Activated naive CD8-positive, alpha-beta T cell treated with anti-CD3 and anti-CD28 coated beads, Interleukin-2, amount 10 ng/mL, durations not matched to agents 7 days and 5 days (primary cell): ENCODE results near the gene DNAH1. TPM values are rescaled to one million over a fixed set of nuclear protein-coding genes. Genes with fewer than 3 reads are reported as not detected.
A peak's percentile ranks its signal among the peaks of the same experiment; 100 is the strongest.

Experiments
- ATAC-seq: fragments of 150-1000 bp; cut with Tn5 transposase; one replicate; pipeline ENCODE4 v1.10.0; 2021; ENCODE audit warnings: low read depth, moderate library complexity
- POLR2A ChIA-PET: fragments of 350-600 bp; sonication (Branson Sonifier 250); formaldehyde crosslinking; loops from one replicate; lab custom pipeline; 2021; ENCODE audit warnings: antibody characterized with exemption; lab: Charles Lee
- DNase-seq: peaks from one replicate; pipeline ENCODE4 v3.0.0; 2021
- H3K27ac Mint-ChIP-seq: one replicate; pipeline ENCODE4 v1.8.0; 2022; ENCODE audit warnings: mild to moderate bottlenecking, mixed read lengths
- H3K27me3 Mint-ChIP-seq: one replicate; pipeline ENCODE4 v1.8.0; 2022; ENCODE audit warnings: mild to moderate bottlenecking, moderate library complexity, mixed read lengths
- H3K36me3 Mint-ChIP-seq: one replicate; pipeline ENCODE4 v1.8.0; 2021; ENCODE audit warnings: mild to moderate bottlenecking, mixed read lengths
- H3K4me1 Mint-ChIP-seq: one replicate; pipeline ENCODE4 v1.8.0; 2021; ENCODE audit warnings: mixed read lengths
- H3K4me3 Mint-ChIP-seq: one replicate; pipeline ENCODE4 v1.8.0; 2022; ENCODE audit warnings: mild to moderate bottlenecking, moderate library complexity, mixed read lengths
- H3K9me3 Mint-ChIP-seq: one replicate; pipeline ENCODE4 v1.8.0; 2021; ENCODE audit warnings: mixed read lengths
- total RNA-seq, 2 experiments: library from RNA; stranded (reverse); gene quantifications; one replicate each; pipeline ENCODE4 v1.2.3, GENCODE V29; 2021

Gene DNAH1
- total RNA-seq, 2 experiments from 2014 or later = 28.5 to 30.0 TPM

GRCh38 chr3:52440249-52440551, 124.1 kb downstream of the DNAH1 start:
- Mint-ChIP-seq H3K36me3 (no peaks in the 10 kb centered on the region), H3K27me3 (no peaks in the 10 kb centered on the region), H3K4me1 (peaks cover 2% of the 10 kb centered on the region)

GRCh38 chr3:52440671-52441070, 124.6 kb downstream of the DNAH1 start:
- no peak for ATAC-seq
- H3K4me1 Mint-ChIP-seq = peaks cover 2% of the 10 kb centered on the region
- H3K27me3 Mint-ChIP-seq = no peaks in the 10 kb centered on the region
- no peaks in the 10 kb centered on the region for H3K36me3 Mint-ChIP-seq
- H3K9me3 Mint-ChIP-seq = no peaks in the 10 kb centered on the region
- H3K4me3 Mint-ChIP-seq = no peak overlapping the region
- no peak for DNase-seq
- H3K27ac Mint-ChIP-seq = no peak overlapping the region
- POLR2A ChIA-PET = no interaction called here

More at GRCh38 chr3:52440249-52440551, 124.1 kb downstream of the DNAH1 start:
- Mint-ChIP-seq H3K9me3 (no peaks in the 10 kb centered on the region), H3K27ac (no peak overlapping the region), H3K4me3 (no peak overlapping the region)
- ATAC-seq (no peak), DNase-seq (peak; percentile 26)
- POLR2A ChIA-PET = no interaction called here

- H3K4me1 Mint-ChIP-seq = peaks cover 2% of the 10 kb centered on the region
- H3K9me3 Mint-ChIP-seq = no peaks in the 10 kb centered on the region
- POLR2A ChIA-PET = interaction anchor here (0.6 kb wide), 1 partner anchor 29 kb away, joined by 3 read pairs; no protein-coding TSS in a partner anchor
- DNase-seq (peak; percentile 23), ATAC-seq (no peak)
- H3K4me3 Mint-ChIP-seq = no peak overlapping the region
- no peaks in the 10 kb centered on the region for H3K36me3 Mint-ChIP-seq
- H3K27ac Mint-ChIP-seq = no peak overlapping the region
- H3K27me3 Mint-ChIP-seq = no peaks in the 10 kb centered on the region
Measured at GRCh38 chr3:52441091-52441771, 125.1 kb downstream of the DNAH1 start.

GRCh38 chr3:52441772-52442332, 125.7 kb downstream of the DNAH1 start:
- Mint-ChIP-seq H3K27ac (no peak overlapping the region), H3K9me3 (no peaks in the 10 kb centered on the region), H3K36me3 (no peaks in the 10 kb centered on the region), H3K27me3 (no peaks in the 10 kb centered on the region), H3K4me3 (no peak overlapping the region), H3K4me1 (peaks cover 3% of the 10 kb centered on the region)
- ATAC-seq (no peak), DNase-seq (peak; percentile 14)
- POLR2A ChIA-PET = no interaction called here

DNA sequence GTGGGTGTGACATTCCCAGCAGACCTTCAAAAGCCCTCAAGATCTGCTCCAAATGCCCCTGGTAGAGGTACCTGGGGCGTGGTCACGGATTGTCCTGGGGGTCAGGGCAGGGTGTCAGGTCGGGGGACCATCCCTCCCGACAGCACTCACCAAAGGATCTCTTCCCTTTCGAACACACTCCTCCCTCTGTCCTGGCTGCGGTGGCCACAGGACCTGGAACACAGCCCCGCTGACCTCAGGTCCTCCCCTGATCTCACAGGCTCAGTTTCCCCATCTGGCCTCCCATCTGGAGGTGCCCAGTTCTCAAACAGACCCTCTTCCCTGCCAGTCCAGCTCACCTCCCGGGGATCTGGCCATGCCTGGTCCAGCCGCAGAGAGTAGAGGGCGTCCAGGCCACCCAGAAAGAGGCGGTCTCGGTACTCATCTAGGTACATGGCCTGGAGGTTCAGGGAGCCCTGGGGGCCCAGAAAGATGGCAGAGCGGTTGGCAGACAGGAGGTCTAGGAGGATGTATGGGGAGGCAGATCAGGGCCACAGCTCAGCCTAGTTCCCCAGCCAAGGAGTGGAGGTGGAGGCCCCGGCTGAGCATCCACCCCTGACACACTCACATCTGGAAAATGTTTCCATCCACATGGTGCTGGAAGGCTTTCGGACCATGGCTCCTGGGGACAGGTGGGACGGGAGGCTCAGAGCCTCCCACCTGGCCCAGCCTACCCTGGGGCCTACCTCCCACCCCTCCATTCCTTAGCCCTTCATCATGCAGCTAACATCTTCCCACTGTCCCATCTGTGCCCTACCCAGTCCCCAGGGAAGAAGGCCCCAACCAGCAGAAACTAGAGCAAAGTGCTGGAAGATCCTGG, 126.5 kb downstream of the DNAH1 start:
- POLR2A ChIA-PET = no interaction called here
- Mint-ChIP-seq H3K27ac (no peak overlapping the region), H3K27me3 (no peaks in the 10 kb centered on the region), H3K4me3 (no peak overlapping the region), H3K9me3 (no peaks in the 10 kb centered on the region), H3K36me3 (no peaks in the 10 kb centered on the region), H3K4me1 (peaks cover 7% of the 10 kb centered on the region)
- ATAC-seq (no peak), DNase-seq (no peak)

GRCh38 chr3:52443268-52443610, 127.1 kb downstream of the DNAH1 start:
- Mint-ChIP-seq H3K27ac (no peak overlapping the region), H3K36me3 (no peaks in the 10 kb centered on the region), H3K4me1 (peaks cover 7% of the 10 kb centered on the region), H3K9me3 (no peaks in the 10 kb centered on the region), H3K27me3 (no peaks in the 10 kb centered on the region), H3K4me3 (no peak overlapping the region)
- POLR2A ChIA-PET = no interaction called here
- DNase-seq (no peak), ATAC-seq (no peak)

GRCh38 chr3:52443791-52444687, 127.9 kb downstream of the DNAH1 start:
- no peaks in the 10 kb centered on the region for H3K9me3 Mint-ChIP-seq

DNA sequence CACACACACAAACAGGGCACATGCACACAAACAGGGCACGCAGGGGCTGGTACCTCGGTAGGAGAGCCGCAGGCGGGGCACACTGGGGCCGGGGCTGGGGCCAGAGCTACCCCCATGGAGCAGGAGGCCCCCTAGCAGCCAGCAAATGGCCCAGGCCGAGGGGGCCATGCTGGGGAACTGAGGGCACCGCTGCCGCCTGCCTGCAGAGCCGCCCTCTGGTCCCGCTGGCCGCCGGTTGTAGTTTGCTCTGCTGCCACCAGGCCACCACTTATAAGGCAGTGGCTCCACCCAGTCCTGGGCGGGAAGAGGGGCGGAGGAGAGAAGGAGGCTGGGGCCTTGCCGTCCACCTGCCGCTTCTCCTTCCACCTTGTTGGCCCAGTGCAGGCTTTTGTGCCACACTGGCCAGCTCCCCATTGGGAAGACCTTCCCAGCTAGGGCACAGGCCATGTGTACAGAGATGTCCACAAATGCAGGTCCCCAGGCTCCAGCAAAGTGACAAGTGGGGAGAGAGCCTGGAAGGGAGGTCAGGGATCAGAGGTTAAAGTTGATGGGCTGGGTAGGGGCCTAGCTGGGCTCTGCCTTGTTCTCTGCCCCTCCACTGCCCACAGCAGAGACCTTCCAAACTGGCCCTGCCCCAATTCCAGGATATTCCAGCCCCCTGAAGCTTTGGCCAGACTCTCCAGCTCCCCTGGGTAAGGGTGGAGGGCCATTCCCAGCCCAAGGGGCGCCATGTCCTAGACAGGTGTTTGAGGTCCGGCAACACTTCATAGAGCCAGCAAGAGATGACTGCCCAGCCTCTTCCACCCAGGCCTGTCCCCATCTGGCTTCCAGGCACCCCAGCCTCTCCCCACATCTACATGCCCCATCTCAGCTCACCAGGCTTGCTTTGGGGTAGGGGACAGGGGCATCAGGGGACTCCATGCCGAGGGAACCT, 129.0 kb downstream of the DNAH1 start, which contains the start of gene SEMA3G:
SEMA3G (minus strand) TSS at position 244 of the 934 bp plus-strand sequence; CDS start at position 168, 76 bp downstream.
- ATAC-seq = peak; percentile 94
- Mint-ChIP-seq H3K9me3 (no peaks in the 10 kb centered on the region), H3K36me3 (no peaks in the 10 kb centered on the region), H3K4me3 (no peak within 1 kb of the TSS), H3K4me1 (peaks cover 7% of the 10 kb centered on the region), H3K27ac (peak within 1 kb of the TSS; percentile 78), H3K27me3 (no peaks in the 10 kb centered on the region)
- peak; percentile 82 for DNase-seq
- POLR2A ChIA-PET = interaction anchor here (1.5 to 1.6 kb wide), 2 partner anchors 33 to 213 kb away, joined by 4 to 6 read pairs; no protein-coding TSS in a partner anchor

More at GRCh38 chr3:52443791-52444687, 127.9 kb downstream of the DNAH1 start:
- H3K27ac Mint-ChIP-seq = no peak overlapping the region
- no peak overlapping the region for H3K4me3 Mint-ChIP-seq
- peaks cover 7% of the 10 kb centered on the region for H3K4me1 Mint-ChIP-seq
- ATAC-seq (no peak), DNase-seq (no peak)
- POLR2A ChIA-PET = no interaction called here
- H3K36me3 Mint-ChIP-seq = no peaks in the 10 kb centered on the region
- H3K27me3 Mint-ChIP-seq = no peaks in the 10 kb centered on the region

- Mint-ChIP-seq H3K36me3 (no peaks in the 10 kb centered on the region), H3K4me1 (peaks cover 7% of the 10 kb centered on the region), H3K4me3 (no peak overlapping the region), H3K27ac (no peak overlapping the region), H3K27me3 (no peaks in the 10 kb centered on the region), H3K9me3 (no peaks in the 10 kb centered on the region)
- DNase-seq (no peak), ATAC-seq (no peak)
- POLR2A ChIA-PET = interaction anchor here (1.3 to 1.6 kb wide), 3 partner anchors 9 to 214 kb away, joined by 3 to 6 read pairs (median 4); no protein-coding TSS in a partner anchor
Measured at GRCh38 chr3:52446042-52446441, 129.9 kb downstream of the DNAH1 start.

- peak; percentile 62 for ATAC-seq
- Mint-ChIP-seq H3K27me3 (no peaks in the 10 kb centered on the region), H3K9me3 (no peaks in the 10 kb centered on the region), H3K36me3 (no peaks in the 10 kb centered on the region), H3K4me3 (no peak overlapping the region), H3K27ac (peak overlapping the region; percentile 67), H3K4me1 (peaks cover 7% of the 10 kb centered on the region)
- POLR2A ChIA-PET = interaction anchor here (0.6 to 1.6 kb wide), 4 partner anchors 8 to 215 kb away, joined by 3 to 6 read pairs (median 4); no protein-coding TSS in a partner anchor
- DNase-seq = peak; percentile 75
Measured at GRCh38 chr3:52446631-52447511, 130.8 kb downstream of the DNAH1 start.
